Osteocyte (in vitro differentiated cells): ENCODE results near the gene TTYH3. TPM values are rescaled to one million over a fixed set of nuclear protein-coding genes. Genes with fewer than 3 reads are reported as not detected.
A peak's percentile ranks its signal among the peaks of the same experiment; 100 is the strongest.

Source experiments
- DNase-seq: peaks from one replicate; pipeline ENCODE4 v3.0.0; 2021; ENCODE audit warnings: mixed read lengths; ENCODE audit not compliant: unreplicated experiment; ENCODE audit errors: extremely low spot score
- H3K27ac Mint-ChIP-seq: one replicate; pipeline ENCODE4 v1.8.0; 2021; ENCODE audit warnings: mild to moderate bottlenecking, mixed read lengths; ENCODE audit not compliant: unreplicated experiment
- H3K27me3 Mint-ChIP-seq: one replicate; pipeline ENCODE4 v1.8.0; 2021; ENCODE audit warnings: mixed read lengths; ENCODE audit not compliant: unreplicated experiment
- H3K36me3 Mint-ChIP-seq: one replicate; pipeline ENCODE4 v1.8.0; 2021; ENCODE audit warnings: mixed read lengths; ENCODE audit not compliant: unreplicated experiment
- H3K4me1 Mint-ChIP-seq: one replicate; pipeline ENCODE4 v1.8.0; 2021; ENCODE audit warnings: mixed read lengths; ENCODE audit not compliant: unreplicated experiment
- H3K4me3 Mint-ChIP-seq: one replicate; pipeline ENCODE4 v1.8.0; 2021; ENCODE audit warnings: mild to moderate bottlenecking, moderate library complexity, mixed read lengths; ENCODE audit not compliant: unreplicated experiment
- H3K9me3 Mint-ChIP-seq: one replicate; pipeline ENCODE4 v1.8.0; 2021; ENCODE audit warnings: mixed read lengths; ENCODE audit not compliant: unreplicated experiment
- total RNA-seq: library from RNA; stranded (reverse); gene quantifications from 2 replicates; pipeline ENCODE4 v1.2.1, GENCODE V29; 2021
- TF ChIP-seq, protein P1 (sequence below): fragments of 200-600 bp; sonication (generic); IDR thresholded peaks from 2 replicates; pipeline ENCODE4 v1.5.0; 2021; ENCODE audit warnings: antibody characterized with exemption, mild to moderate bottlenecking, moderate library complexity

TTYH3 gene
- total RNA-seq, 1 donor from 2014 or later, result 376 TPM

DNA sequence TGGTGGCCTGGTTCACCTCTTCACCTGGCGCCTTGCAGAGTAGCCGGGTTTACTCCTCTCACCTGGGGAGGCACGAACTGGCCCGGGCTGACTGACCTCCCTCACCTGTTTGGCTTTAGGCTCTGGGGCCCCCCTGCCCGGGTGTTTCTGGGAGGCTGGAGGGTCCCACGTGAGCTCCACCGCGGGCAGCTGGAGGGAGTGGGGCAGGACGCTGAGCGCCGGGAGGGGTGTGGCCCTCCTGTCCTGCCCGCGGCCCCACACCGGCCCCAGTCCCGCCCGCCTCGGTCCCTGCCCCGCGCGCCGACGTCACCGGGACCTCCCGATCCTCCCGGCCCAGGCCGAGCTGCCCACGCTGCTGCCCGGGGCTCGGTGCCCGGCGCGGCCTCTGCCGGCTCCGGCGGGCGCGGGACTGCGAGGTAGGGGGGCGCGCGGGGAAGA is 56.1 kb downstream of the TTYH3 start, which contains the start of gene AMZ1:
TSS of gene AMZ1 (plus strand) at position 322 of the 438 bp plus-strand sequence. CDS start 12,250 bp downstream, outside the sequence.
- peaks cover 32% of the 10 kb centered on the region for H3K4me1 Mint-ChIP-seq
- DNase-seq, result no peak
- TF ChIP-seq, protein P1, sequence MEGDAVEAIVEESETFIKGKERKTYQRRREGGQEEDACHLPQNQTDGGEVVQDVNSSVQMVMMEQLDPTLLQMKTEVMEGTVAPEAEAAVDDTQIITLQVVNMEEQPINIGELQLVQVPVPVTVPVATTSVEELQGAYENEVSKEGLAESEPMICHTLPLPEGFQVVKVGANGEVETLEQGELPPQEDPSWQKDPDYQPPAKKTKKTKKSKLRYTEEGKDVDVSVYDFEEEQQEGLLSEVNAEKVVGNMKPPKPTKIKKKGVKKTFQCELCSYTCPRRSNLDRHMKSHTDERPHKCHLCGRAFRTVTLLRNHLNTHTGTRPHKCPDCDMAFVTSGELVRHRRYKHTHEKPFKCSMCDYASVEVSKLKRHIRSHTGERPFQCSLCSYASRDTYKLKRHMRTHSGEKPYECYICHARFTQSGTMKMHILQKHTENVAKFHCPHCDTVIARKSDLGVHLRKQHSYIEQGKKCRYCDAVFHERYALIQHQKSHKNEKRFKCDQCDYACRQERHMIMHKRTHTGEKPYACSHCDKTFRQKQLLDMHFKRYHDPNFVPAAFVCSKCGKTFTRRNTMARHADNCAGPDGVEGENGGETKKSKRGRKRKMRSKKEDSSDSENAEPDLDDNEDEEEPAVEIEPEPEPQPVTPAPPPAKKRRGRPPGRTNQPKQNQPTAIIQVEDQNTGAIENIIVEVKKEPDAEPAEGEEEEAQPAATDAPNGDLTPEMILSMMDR, result no peak
- H3K9me3 Mint-ChIP-seq, result no peaks in the 10 kb centered on the region
- H3K4me3 Mint-ChIP-seq, result peak within 1 kb of the TSS; percentile 63
- H3K27me3 Mint-ChIP-seq, result no peaks in the 10 kb centered on the region
- no peaks in the 10 kb centered on the region for H3K36me3 Mint-ChIP-seq
- peak within 1 kb of the TSS; percentile 85 for H3K27ac Mint-ChIP-seq

DNA sequence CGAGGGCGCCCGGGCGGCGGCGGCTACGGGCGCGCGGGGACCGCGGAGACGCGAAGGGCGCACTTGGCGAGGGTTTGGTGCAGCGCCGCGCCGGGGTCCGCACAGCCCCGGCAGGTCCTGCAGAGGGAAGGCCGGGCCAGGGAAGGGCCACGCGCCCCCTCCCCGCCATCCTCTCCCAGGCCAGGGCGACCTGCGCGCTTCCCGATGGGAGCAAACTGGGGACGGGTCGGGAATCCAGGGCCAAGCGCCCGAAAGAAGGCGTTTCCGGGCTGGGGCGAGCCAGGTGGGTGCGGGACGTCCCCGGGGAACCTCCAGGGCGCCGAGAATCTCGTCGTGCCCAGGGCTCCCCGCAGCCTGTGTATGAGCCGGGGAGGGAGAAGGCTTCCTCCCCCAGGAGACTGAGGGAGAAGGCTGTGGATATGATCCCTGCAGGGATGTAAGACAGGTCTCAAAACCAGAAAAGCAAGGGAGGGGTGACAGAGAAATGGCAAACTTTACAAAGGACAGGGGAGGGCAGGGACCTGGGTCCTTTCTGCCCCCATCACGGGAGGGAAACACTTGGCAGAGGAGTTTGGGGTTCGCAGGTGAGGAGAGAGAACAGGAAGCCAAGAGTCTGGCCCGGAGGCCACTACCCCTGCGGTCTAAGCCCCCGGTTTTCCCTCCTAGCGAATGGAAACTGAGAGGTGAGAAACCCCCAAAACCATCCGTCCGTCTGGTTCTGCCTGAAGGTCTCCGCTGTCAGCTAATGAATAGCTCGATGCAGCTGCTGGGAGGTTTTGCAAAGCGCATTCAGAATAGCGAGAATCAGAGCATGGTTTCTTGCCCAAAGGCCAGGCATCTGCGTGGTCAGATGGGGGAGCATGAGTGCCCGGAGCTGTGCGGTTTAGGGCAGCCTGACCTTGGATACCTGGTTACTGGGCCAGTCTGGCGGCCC is 56.9 kb downstream of the TTYH3 start:
- no peaks in the 10 kb centered on the region for H3K9me3 Mint-ChIP-seq
- no peak for DNase-seq
- TF ChIP-seq, protein P1, result no peak
- peaks cover 32% of the 10 kb centered on the region for H3K4me1 Mint-ChIP-seq
- H3K27ac Mint-ChIP-seq, result peak overlapping the region; percentile 85
- no peaks in the 10 kb centered on the region for H3K27me3 Mint-ChIP-seq
- H3K4me3 Mint-ChIP-seq, result peak overlapping the region; percentile 63
- H3K36me3 Mint-ChIP-seq, result no peaks in the 10 kb centered on the region

DNA sequence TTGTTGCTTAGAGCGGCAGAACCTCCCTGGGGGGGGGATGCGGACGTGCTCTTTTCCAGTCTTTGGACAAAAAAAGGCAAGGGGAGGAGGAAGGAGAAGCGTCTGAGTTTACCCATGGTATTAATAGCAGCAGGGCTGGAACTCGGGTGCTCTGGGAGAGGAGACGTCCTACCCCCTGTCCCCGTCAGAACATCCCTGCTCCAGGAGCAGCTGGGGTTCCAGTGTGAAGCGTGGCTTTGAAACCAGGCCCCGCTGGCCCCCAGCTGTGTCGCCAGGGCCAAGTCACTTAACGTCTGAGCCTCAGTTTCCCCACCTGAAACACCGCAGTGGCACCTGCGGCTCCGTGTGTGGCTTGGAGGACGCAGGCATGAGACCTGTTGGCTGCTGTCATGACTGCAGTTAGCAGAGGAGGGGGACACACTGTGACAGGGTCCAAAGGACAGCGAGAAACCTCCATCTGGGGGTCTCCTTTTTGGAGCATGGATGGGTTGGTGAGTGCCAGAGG is 57.6 kb downstream of the TTYH3 start:
- Mint-ChIP-seq H3K9me3 (no peaks in the 10 kb centered on the region), H3K4me3 (peak overlapping the region; percentile 63), H3K4me1 (peaks cover 33% of the 10 kb centered on the region), H3K27ac (peak overlapping the region; percentile 85), H3K36me3 (no peaks in the 10 kb centered on the region), H3K27me3 (no peaks in the 10 kb centered on the region)
- no peak for DNase-seq
- TF ChIP-seq, protein P1, result no peak

DNA sequence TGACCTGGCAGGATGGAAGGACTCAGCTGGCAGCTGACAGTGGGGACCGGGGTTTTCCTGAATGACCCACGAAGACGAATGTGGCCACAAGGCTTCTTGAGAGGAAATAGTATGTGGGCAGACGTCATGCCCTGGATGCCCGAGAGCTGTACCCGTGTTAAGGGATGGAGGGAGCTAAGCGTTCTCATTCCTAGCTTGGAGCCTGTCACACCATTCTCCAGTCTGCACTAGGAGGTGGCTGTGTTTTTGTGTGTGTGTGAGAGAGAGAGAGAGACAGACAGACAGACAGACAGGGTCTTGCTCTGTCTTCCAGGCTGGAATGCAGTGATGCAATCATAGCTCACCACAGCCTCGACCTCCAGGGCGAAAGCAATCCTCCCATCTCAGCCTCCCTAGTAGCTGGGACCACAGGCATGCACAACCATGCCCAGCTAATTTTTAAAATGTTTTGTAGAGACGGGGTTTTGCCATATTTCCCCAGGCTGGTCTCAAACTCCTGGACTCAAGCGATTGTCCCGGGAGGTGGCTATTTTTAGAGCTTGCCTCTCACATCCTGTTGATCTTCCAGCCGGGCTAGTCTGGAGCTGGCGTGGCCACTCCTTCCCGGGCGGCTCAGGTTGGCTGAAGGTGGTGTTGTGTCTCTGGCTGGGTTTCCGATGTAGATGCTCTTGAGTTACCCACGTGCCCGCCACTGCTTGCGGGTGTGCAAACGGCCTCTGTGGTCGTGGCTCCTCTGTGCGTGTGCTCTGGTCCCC is 58.3 kb downstream of the TTYH3 start:
- Mint-ChIP-seq H3K4me3 (peak overlapping the region; percentile 4), H3K27ac (peak overlapping the region; percentile 85), H3K36me3 (no peaks in the 10 kb centered on the region), H3K9me3 (no peaks in the 10 kb centered on the region), H3K27me3 (no peaks in the 10 kb centered on the region), H3K4me1 (peaks cover 33% of the 10 kb centered on the region)
- no peak for DNase-seq
- TF ChIP-seq, protein P1, result no peak
